Upper lobe of right lung (tissue), 1 donor: ENCODE results near the gene AGPAT3. TPM values are rescaled to one million over a fixed set of nuclear protein-coding genes. Genes with fewer than 3 reads are reported as not detected.

ENCODE experiments used
- ATAC-seq: fragments of 200-7000 bp; cut with Tn5 transposase; one replicate; pipeline ENCODE4 v1.9.1; 2020; ENCODE audit warnings: mild to moderate bottlenecking, moderate library complexity
- DNase-seq: peaks from one replicate; pipeline ENCODE4 v3.0.0-alpha.2; 2020
- H3K27ac ChIP-seq: fragments of 200-600 bp; one replicate; pipeline ENCODE4 v1.8.0; 2022
- H3K27me3 ChIP-seq: fragments of 200-600 bp; one replicate; pipeline ENCODE4 v1.8.0; 2022; ENCODE audit warnings: mild to moderate bottlenecking
- H3K36me3 ChIP-seq: fragments of 200-600 bp; one replicate; pipeline ENCODE4 v1.8.0; 2022
- H3K4me1 ChIP-seq: fragments of 200-600 bp; one replicate; pipeline ENCODE4 v1.8.0; 2022
- H3K4me3 ChIP-seq: fragments of 200-600 bp; one replicate; pipeline ENCODE4 v1.8.0; 2022; ENCODE audit warnings: mild to moderate bottlenecking
- H3K9me3 ChIP-seq: fragments of 200-600 bp; one replicate; pipeline ENCODE4 v1.8.0; 2022
- CTCF ChIP-seq: fragments of 200-600 bp; IDR thresholded peaks from one replicate; pipeline ENCODE4 v1.8.0; 2022; ENCODE audit warnings: antibody characterized with exemption
- intact Hi-C: fragments of 100-400 bp; cut with DNase I; formaldehyde crosslinking; loops from one replicate; pipeline ENCODE4 v1.11.0; 2022
- total RNA-seq: library from RNA; stranded (reverse); fragmentation: NEBNext Ultra II Directional; extraction: Animal tissue kit (Norgen Biotek cat#: 25700); gene quantifications from one replicate; pipeline ENCODE4 v1.2.1, GENCODE V29; 2021
- donor health status: DM: no; HTN: yes; CAD: no; lungs with severe emphysema.

The AGPAT3 gene
- total RNA-seq, 1 donor from 2014 or later, result 86.0 TPM

- DNase-seq, result no peak
- intact Hi-C loops, result no loop called here
- Histone ChIP-seq H3K4me1 (peaks cover 10% of the 10 kb centered on the region), H3K27ac (no peak overlapping the region), H3K9me3 (no peaks in the 10 kb centered on the region), H3K4me3 (no peak overlapping the region), H3K27me3 (no peaks in the 10 kb centered on the region), H3K36me3 (no peaks in the 10 kb centered on the region)
- TF ChIP-seq CTCF, result no peak
- no peak for ATAC-seq
These were observed 77.2 kb downstream of the AGPAT3 start for GRCh38 chr21:43942201-43942600.

GRCh38 chr21:43942621-43943020 is 77.6 kb downstream of the AGPAT3 start:
- no peak overlapping the region for H3K27ac ChIP-seq
- ATAC-seq (no peak), DNase-seq (no peak)
- H3K4me3 ChIP-seq, result no peak overlapping the region
- no peaks in the 10 kb centered on the region for H3K36me3 ChIP-seq
- no peaks in the 10 kb centered on the region for H3K27me3 ChIP-seq
- no peak for TF ChIP-seq CTCF
- peaks cover 10% of the 10 kb centered on the region for H3K4me1 ChIP-seq
- no peaks in the 10 kb centered on the region for H3K9me3 ChIP-seq
- intact Hi-C loops, result no loop called here

GRCh38 chr21:43943512-43944077 is 78.6 kb downstream of the AGPAT3 start:
- Histone ChIP-seq H3K27ac (no peak overlapping the region), H3K9me3 (no peaks in the 10 kb centered on the region), H3K27me3 (no peaks in the 10 kb centered on the region), H3K36me3 (no peaks in the 10 kb centered on the region), H3K4me3 (no peak overlapping the region), H3K4me1 (peaks cover 7% of the 10 kb centered on the region)
- TF ChIP-seq CTCF, result no peak
- intact Hi-C loops, result no loop called here
- DNase-seq (no peak), ATAC-seq (no peak)

- no peak for TF ChIP-seq CTCF
- peaks cover under 1% of the 10 kb centered on the region for H3K4me1 ChIP-seq
- peaks cover 4% of the 10 kb centered on the region for H3K9me3 ChIP-seq
- H3K4me3 ChIP-seq, result no peak overlapping the region
- H3K27ac ChIP-seq, result no peak overlapping the region
- H3K36me3 ChIP-seq, result no peaks in the 10 kb centered on the region
- intact Hi-C loops, result no loop called here
- ATAC-seq (no peak), DNase-seq (no peak)
- no peaks in the 10 kb centered on the region for H3K27me3 ChIP-seq
These were observed 79.1 kb downstream of the AGPAT3 start for GRCh38 chr21:43944078-43944633.

- Histone ChIP-seq H3K9me3 (peaks cover 7% of the 10 kb centered on the region), H3K4me3 (no peak overlapping the region), H3K27ac (no peak overlapping the region), H3K36me3 (no peaks in the 10 kb centered on the region), H3K27me3 (no peaks in the 10 kb centered on the region), H3K4me1 (no peaks in the 10 kb centered on the region)
- ATAC-seq (no peak), DNase-seq (peak; percentile 61)
- intact Hi-C loops, result no loop called here
- TF ChIP-seq CTCF, result no peak
These were observed 79.7 kb downstream of the AGPAT3 start for GRCh38 chr21:43944757-43945156.
